K562 (cell line): ENCODE data around the gene SPAG9. TPM values are rescaled to one million over a fixed set of nuclear protein-coding genes. Genes with fewer than 3 reads are reported as not detected.

ENCODE experiments used
- ARID1B ChIP-seq: fragments of 450-650 bp; IDR thresholded peaks from 2 replicates; pipeline ENCODE4 v1.6.1; 2016; ENCODE audit warnings: antibody characterized with exemption, mild to moderate bottlenecking, inconsistent platforms
- CBFA2T3 ChIP-seq: fragments of 450-650 bp; IDR thresholded peaks from 2 replicates; pipeline ENCODE4 v1.6.1; 2017
- CREM ChIP-seq: IDR thresholded peaks from 2 replicates; pipeline ENCODE4 v1.6.1; 2014; ENCODE audit warnings: antibody characterized with exemption, low read depth
- DACH1 ChIP-seq: fragments of 450-650 bp; IDR thresholded peaks from 2 replicates; pipeline ENCODE4 v1.6.1; 2018; ENCODE audit not compliant: partially characterized antibody
- ELF2 ChIP-seq: fragments of 250-450 bp; sonication (Bioruptor Pico); IDR thresholded peaks from 2 replicates; pipeline ENCODE4 v1.5.0; 2021; ENCODE audit warnings: mild to moderate bottlenecking
- FOXO4 ChIP-seq: fragments of 450-650 bp; formaldehyde crosslinking; IDR thresholded peaks from 2 replicates; pipeline ENCODE4 v1.4.0; 2020; ENCODE audit warnings: mild to moderate bottlenecking, moderate library complexity
- FOXP1 ChIP-seq: sonication (generic); formaldehyde crosslinking; IDR thresholded peaks from 2 replicates; pipeline ENCODE4 v1.8.0; 2022; ENCODE audit warnings: mild to moderate bottlenecking, missing genetic modification reagents
- IRF1 ChIP-seq: sonication (generic); formaldehyde crosslinking; IDR thresholded peaks from 2 replicates; pipeline ENCODE4 v1.8.0; 2022; ENCODE audit warnings: missing genetic modification reagents, mild to moderate bottlenecking, borderline replicate concordance
- KLF13 ChIP-seq: fragments of 450-650 bp; IDR thresholded peaks from 2 replicates; pipeline ENCODE4 v1.6.1; 2016; ENCODE audit warnings: missing genetic modification characterization, low read depth, mild to moderate bottlenecking, missing compliant biosample characterization, moderate library complexity, borderline replicate concordance
- MBD1 ChIP-seq: fragments of 250-450 bp; sonication (Bioruptor Pico); IDR thresholded peaks from 2 replicates; pipeline ENCODE4 v1.8.0; 2022; ENCODE audit warnings: inconsistent platforms
- NCOR1 ChIP-seq: fragments of 450-650 bp; IDR thresholded peaks from 2 replicates; pipeline ENCODE4 v1.6.1; 2016; ENCODE audit warnings: mild to moderate bottlenecking, moderate library complexity
- NEUROD1 ChIP-seq: fragments of 150-350 bp; IDR thresholded peaks from 2 replicates; pipeline ENCODE4 v1.6.1; 2014; ENCODE audit warnings: borderline replicate concordance, low read length, low read depth; ENCODE audit not compliant: partially characterized antibody
- NONO ChIP-seq, 2 experiments: fragments of 200-400 bp in 1 of 2; fragments of 450-650 bp in 1 of 2; formaldehyde crosslinking in 1 of 2; IDR thresholded peaks; 2 replicates each; pipeline ENCODE4 v1.6.1; 2017; ENCODE audit warnings: low read depth in 2 of 2, mild to moderate bottlenecking in 2 of 2, moderate library complexity in 2 of 2, low read length in 1 of 2
- PYGO2 ChIP-seq: fragments of 450-650 bp; IDR thresholded peaks from 2 replicates; pipeline ENCODE4 v1.6.1; 2016; ENCODE audit warnings: mild to moderate bottlenecking, missing genetic modification characterization, moderate library complexity, missing compliant biosample characterization
- SMARCC2 ChIP-seq: fragments of 450-650 bp; IDR thresholded peaks from 2 replicates; pipeline ENCODE4 v1.6.1; 2017; ENCODE audit warnings: antibody characterized with exemption, moderate library complexity, mild to moderate bottlenecking, low read depth
- SMC3 ChIP-seq: conservative IDR thresholded peaks from 2 replicates; pipeline ENCODE4 v1.6.1; 2011; ENCODE audit warnings: low read depth, low read length, improper control_type of control experiment; ENCODE audit not compliant: insufficient read depth
- ZNF263 ChIP-seq: sonication (generic); formaldehyde crosslinking; IDR thresholded peaks from 2 replicates; pipeline ENCODE4 v1.8.0; 2022; ENCODE audit warnings: mild to moderate bottlenecking, missing genetic modification reagents, borderline replicate concordance
- ZNF444 ChIP-seq: fragments of 250-450 bp; sonication (Bioruptor Pico); IDR thresholded peaks from 2 replicates; pipeline ENCODE4 v1.4.0; 2020; ENCODE audit warnings: mild to moderate bottlenecking, moderate library complexity
- polyA plus RNA-seq, 8 experiments: library from polyadenylated mRNA; depleted of rRNA in 4 of 8; stranded (reverse) in 5 of 8; unstranded in 3 of 8; fragments of >200 nt; fragmentation: Nextera tagmentation in 2 of 8; fragmentation: Illumina TruSeq in 1 of 8; extraction: Ambion mirVana in 2 of 8; extraction: Trizol in 1 of 8; gene quantifications; 2 replicates each; pipeline versions ENCODE4 v1.2.1 to v1.2.3, GENCODE V29; 2011 to 2014; ENCODE audit warnings: inconsistent platforms in 1 of 8, missing spikeins in 1 of 8
- total RNA-seq, 7 experiments: library from RNA; depleted of rRNA in 6 of 7; stranded (reverse); fragments of >200 nt in 6 of 7; fragmentation: Illumina TruSeq in 2 of 7; extraction: Trizol in 2 of 7; gene quantifications; 2 replicates each; pipeline versions ENCODE4 v1.2.1 to v1.2.3, GENCODE V29; 2011 to 2021; ENCODE audit warnings: low replicate concordance in 1 of 7
- TF ChIP-seq, protein P1 (sequence below): fragments of 450-650 bp; formaldehyde crosslinking; IDR thresholded peaks from 2 replicates; pipeline ENCODE4 v1.4.0; 2020; ENCODE audit warnings: mild to moderate bottlenecking, mixed read lengths
- TF ChIP-seq, protein P2 (sequence below), 3 experiments: fragments of 200-800 bp in 1 of 3; sonication (Bioruptor generic) in 1 of 3; sonication (generic) in 1 of 3; formaldehyde crosslinking in 1 of 3; IDR thresholded peaks; 2 replicates each; pipeline versions ENCODE4 v1.6.1 to v1.8.0; 2016 to 2022; ENCODE audit warnings: mild to moderate bottlenecking in 2 of 3, missing compliant biosample characterization in 2 of 3, missing genetic modification characterization in 2 of 3, missing genetic modification reagents in 1 of 3

SPAG9 gene
- total and polyA plus RNA-seq, 9 of the 15 experiments (the other 6 are each of a cell fraction or from before 2014, with no cell fraction given), result 12.2 to 99.2 (median 58.2) TPM

DNA sequence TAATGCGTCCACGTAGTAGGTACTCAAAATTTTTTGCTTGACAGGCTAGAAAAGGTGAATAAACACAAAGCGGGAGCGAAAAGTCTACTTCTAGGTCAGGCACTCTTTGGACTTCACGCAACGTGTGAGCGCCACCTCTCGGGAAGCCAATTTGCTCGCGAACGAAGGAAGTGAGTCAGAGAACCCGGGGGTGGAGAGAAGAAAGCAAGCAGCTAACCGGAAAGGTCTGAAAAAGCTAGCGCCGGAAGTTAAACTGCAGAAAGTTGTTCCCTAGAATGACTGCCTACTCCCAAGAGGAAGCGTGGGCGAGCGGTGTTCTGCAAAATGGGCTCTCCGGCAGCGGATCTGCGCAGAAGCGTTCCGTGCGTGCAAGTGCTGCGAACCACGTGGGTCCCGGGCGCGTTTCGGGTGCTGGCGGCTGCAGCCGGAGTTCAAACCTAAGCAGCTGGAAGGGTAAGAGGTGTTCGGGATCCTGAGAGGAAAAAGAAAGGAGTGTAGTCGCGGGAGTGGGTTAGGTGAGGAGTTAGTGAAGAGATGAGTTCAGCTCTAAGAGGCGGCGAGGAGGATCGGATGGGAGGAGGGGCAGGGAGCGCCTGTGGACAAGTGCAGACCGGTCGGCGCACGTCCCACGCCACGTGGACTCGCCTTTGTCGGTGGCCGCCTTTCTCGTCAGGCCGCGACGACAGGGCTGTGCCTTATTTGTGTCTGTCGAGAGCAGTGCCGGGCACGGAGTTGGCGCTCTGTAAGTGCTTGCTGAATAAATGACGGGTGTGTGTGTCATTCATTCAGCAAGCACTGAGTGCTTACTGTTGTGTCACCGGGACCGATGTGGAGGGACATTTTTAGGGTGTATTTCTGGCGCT lies 32.8 kb upstream of the SPAG9 start, which contains the start of gene NME1 (continued):
- TF ChIP-seq, protein P1, sequence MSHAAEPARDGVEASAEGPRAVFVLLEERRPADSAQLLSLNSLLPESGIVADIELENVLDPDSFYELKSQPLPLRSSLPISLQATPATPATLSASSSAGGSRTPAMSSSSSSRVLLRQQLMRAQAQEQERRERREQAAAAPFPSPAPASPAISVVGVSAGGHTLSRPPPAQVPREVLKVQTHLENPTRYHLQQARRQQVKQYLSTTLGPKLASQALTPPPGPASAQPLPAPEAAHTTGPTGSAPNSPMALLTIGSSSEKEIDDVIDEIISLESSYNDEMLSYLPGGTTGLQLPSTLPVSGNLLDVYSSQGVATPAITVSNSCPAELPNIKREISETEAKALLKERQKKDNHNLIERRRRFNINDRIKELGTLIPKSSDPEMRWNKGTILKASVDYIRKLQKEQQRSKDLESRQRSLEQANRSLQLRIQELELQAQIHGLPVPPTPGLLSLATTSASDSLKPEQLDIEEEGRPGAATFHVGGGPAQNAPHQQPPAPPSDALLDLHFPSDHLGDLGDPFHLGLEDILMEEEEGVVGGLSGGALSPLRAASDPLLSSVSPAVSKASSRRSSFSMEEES, result peak; percentile 42; the same call in 1 of the 2 replicates
- TF ChIP-seq PYGO2, result peak; percentile 61
- TF ChIP-seq ZNF263, result peak; percentile 84
- TF ChIP-seq ZNF444 (CRISPR knock-in tag), result no peak
- TF ChIP-seq FOXO4 (CRISPR knock-in tag), result no peak
- TF ChIP-seq CBFA2T3, result no peak; the same call in 1 of the 2 replicates
- peak; percentile 93 for TF ChIP-seq CREM
- peak; percentile 65; the same call in 1 of the 2 replicates for TF ChIP-seq NCOR1
- TF ChIP-seq NEUROD1, result peak; percentile 98
- peak; percentile 75; the same call in 1 of the 2 replicates for TF ChIP-seq KLF13 (tag)
- no peak for TF ChIP-seq MBD1
- TF ChIP-seq NONO (IDR thresholded peaks at IDR 0.05; ENCODE audit: low read depth in 2 of 2, low read length in 1 of 2), result peak in 1 of 2 experiments; percentile 57; a peak in 1 of 4 replicates
- TF ChIP-seq SMARCC2, result no peak
- TF ChIP-seq ELF2, result peak; percentile 71; the same call in 1 of the 2 replicates
- TF ChIP-seq, protein P2, sequence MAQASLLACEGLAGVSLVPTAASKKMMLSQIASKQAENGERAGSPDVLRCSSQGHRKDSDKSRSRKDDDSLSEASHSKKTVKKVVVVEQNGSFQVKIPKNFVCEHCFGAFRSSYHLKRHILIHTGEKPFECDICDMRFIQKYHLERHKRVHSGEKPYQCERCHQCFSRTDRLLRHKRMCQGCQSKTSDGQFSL (CRISPR knock-in tag; IDR thresholded peaks at IDR 0.05), result peak; percentile 37; the same call in 1 of the 2 replicates
- TF ChIP-seq, protein P2 (tag; IDR thresholded peaks at IDR 0.05), result no peak
- no peak for TF ChIP-seq DACH1
- peak; percentile 93 for TF ChIP-seq SMC3
- TF ChIP-seq FOXP1, result peak; percentile 89
- no peak for TF ChIP-seq IRF1
- TF ChIP-seq ARID1B, result peak; percentile 68
